SJCRH30 (cell line): ENCODE measurements around the gene AKAP6. TPM values are rescaled to one million over a fixed set of nuclear protein-coding genes. Genes with fewer than 3 reads are reported as not detected.
"Not testable (repeated sequence)": the region's sequence is repeated elsewhere in the genome, so short reads cannot be mapped to it uniquely, and the experiment has no call there.

Experiments used
- DNase-seq, 2 experiments: peaks; one replicate each; pipeline ENCODE4 v3.0.0-alpha.2; 2015 to 2020
- H3K27ac ChIP-seq: fragments of 250-450 bp; sonication (Bioruptor Pico); 2 replicates; pipeline ENCODE4 v1.5.1; 2020; ENCODE audit warnings: mild to moderate bottlenecking, moderate library complexity
- H3K27me3 ChIP-seq: fragments of 250-450 bp; sonication (Bioruptor Pico); 2 replicates; pipeline ENCODE4 v1.5.1; 2020; ENCODE audit warnings: mild to moderate bottlenecking, moderate library complexity
- H3K36me3 ChIP-seq: fragments of 250-450 bp; sonication (Bioruptor Pico); 2 replicates; pipeline ENCODE4 v1.5.1; 2020; ENCODE audit warnings: mild to moderate bottlenecking, moderate library complexity
- H3K4me1 ChIP-seq: fragments of 250-450 bp; sonication (Bioruptor Pico); 2 replicates; pipeline ENCODE4 v1.5.1; 2020; ENCODE audit warnings: mild to moderate bottlenecking, moderate library complexity
- H3K4me3 ChIP-seq: fragments of 250-450 bp; sonication (Bioruptor Pico); 2 replicates; pipeline ENCODE4 v1.5.1; 2020; ENCODE audit warnings: mild to moderate bottlenecking, moderate library complexity
- H3K9me3 ChIP-seq: fragments of 250-450 bp; sonication (Bioruptor Pico); replicated peaks from 2 replicates; pipeline ENCODE4 v1.5.1; 2020; ENCODE audit warnings: mild to moderate bottlenecking, moderate library complexity
- total RNA-seq: library from RNA; depleted of rRNA; stranded (reverse); fragments of >200 nt; shearing (Covaris generic); gene quantifications from 2 replicates; pipeline ENCODE4 v1.2.3, GENCODE V29; 2014

Gene AKAP6
- total RNA-seq, 1 experiment from 2014 or later: 14.6 TPM

GRCh38 chr14:32571995-32572866, 243.1 kb downstream of the AKAP6 start:
- Histone ChIP-seq H3K36me3 (no peaks in the 10 kb centered on the region), H3K4me3 (no peak overlapping the region), H3K4me1 (peaks cover 4% of the 10 kb centered on the region; the same call in 1 of the 2 replicates), H3K27ac (no peak overlapping the region), H3K9me3 (no peaks in the 10 kb centered on the region), H3K27me3 (no peaks in the 10 kb centered on the region)
- DNase-seq: no peak

GRCh38 chr14:32572867-32573150, 243.7 kb downstream of the AKAP6 start:
- Histone ChIP-seq H3K27me3 (no peaks in the 10 kb centered on the region), H3K27ac (no peak overlapping the region), H3K36me3 (no peaks in the 10 kb centered on the region), H3K4me1 (peaks cover 4% of the 10 kb centered on the region; the same call in 1 of the 2 replicates), H3K4me3 (no peak overlapping the region), H3K9me3 (no peaks in the 10 kb centered on the region)
- peak in 1 of 2 experiments; percentile 36 for DNase-seq

- no peak overlapping the region for H3K27ac ChIP-seq
- H3K4me1 ChIP-seq: peaks cover 4% of the 10 kb centered on the region; the same call in 1 of the 2 replicates
- no peaks in the 10 kb centered on the region for H3K36me3 ChIP-seq
- H3K27me3 ChIP-seq: no peaks in the 10 kb centered on the region
- DNase-seq: no peak
- H3K9me3 ChIP-seq: no peaks in the 10 kb centered on the region
- H3K4me3 ChIP-seq: no peak overlapping the region
These were observed 245.2 kb downstream of the AKAP6 start for GRCh38 chr14:32574269-32574668.

GRCh38 chr14:32576088-32576795, 247.1 kb downstream of the AKAP6 start:
- H3K4me3 ChIP-seq: no peak overlapping the region
- no peaks in the 10 kb centered on the region for H3K27me3 ChIP-seq
- H3K9me3 ChIP-seq: 0 out of 2 replicates have a peak, but pooled peaks cover 5% of the 10 kb centered on the region
- peak; percentile 26 to 86 for DNase-seq
- H3K27ac ChIP-seq: no peak overlapping the region
- peaks cover 4% of the 10 kb centered on the region; the same call in 1 of the 2 replicates for H3K4me1 ChIP-seq
- no peaks in the 10 kb centered on the region for H3K36me3 ChIP-seq

GRCh38 chr14:32576977-32577376, 247.9 kb downstream of the AKAP6 start:
- H3K4me3 ChIP-seq: no peak overlapping the region
- no peaks in the 10 kb centered on the region for H3K36me3 ChIP-seq
- DNase-seq: no peak
- H3K27ac ChIP-seq: no peak overlapping the region
- 0 out of 2 replicates have a peak, but pooled peaks cover 5% of the 10 kb centered on the region for H3K9me3 ChIP-seq
- no peaks in the 10 kb centered on the region for H3K27me3 ChIP-seq
- H3K4me1 ChIP-seq: peaks cover 4% of the 10 kb centered on the region; the same call in 1 of the 2 replicates

GRCh38 chr14:32578181-32578580, 249.1 kb downstream of the AKAP6 start:
- H3K27me3 ChIP-seq: no peaks in the 10 kb centered on the region
- H3K27ac ChIP-seq: no peak overlapping the region
- peaks cover 9% of the 10 kb centered on the region; the same call in 1 of the 2 replicates for H3K9me3 ChIP-seq
- H3K36me3 ChIP-seq: no peaks in the 10 kb centered on the region
- no peak overlapping the region for H3K4me3 ChIP-seq
- DNase-seq: no peak
- peaks cover 4% of the 10 kb centered on the region; the same call in 1 of the 2 replicates for H3K4me1 ChIP-seq

- DNase-seq, H3K9me3 ChIP-seq, H3K4me3 ChIP-seq: not testable (repeated sequence)
These were observed 254.3 kb downstream of the AKAP6 start for GRCh38 chr14:32583427-32583826.

GRCh38 chr14:32584079-32584478, 255.0 kb downstream of the AKAP6 start:
- no peaks in the 10 kb centered on the region for H3K27me3 ChIP-seq
- DNase-seq: no peak
- H3K36me3 ChIP-seq: no peaks in the 10 kb centered on the region
- H3K4me1 ChIP-seq: peaks cover 1% of the 10 kb centered on the region
- H3K4me3 ChIP-seq: no peak overlapping the region
- H3K9me3 ChIP-seq: peaks cover 9% of the 10 kb centered on the region; the same call in 1 of the 2 replicates
- H3K27ac ChIP-seq: no peak overlapping the region

More at GRCh38 chr14:32583427-32583826, 254.3 kb downstream of the AKAP6 start:
- not testable (repeated sequence) for H3K27ac ChIP-seq, H3K36me3 ChIP-seq, H3K27me3 ChIP-seq, H3K4me1 ChIP-seq

- Histone ChIP-seq H3K36me3 (no peaks in the 10 kb centered on the region), H3K4me1 (peaks cover 4% of the 10 kb centered on the region), H3K4me3 (no peak overlapping the region), H3K27ac (no peak overlapping the region), H3K27me3 (no peaks in the 10 kb centered on the region), H3K9me3 (peaks cover 5% of the 10 kb centered on the region; the same call in 1 of the 2 replicates)
- DNase-seq: no peak
These were observed 258.4 kb downstream of the AKAP6 start for GRCh38 chr14:32587461-32587860.

GRCh38 chr14:32588448-32589320, 259.6 kb downstream of the AKAP6 start:
- peak; percentile 72 to 84 for DNase-seq
- no peaks in the 10 kb centered on the region for H3K9me3 ChIP-seq
- H3K27me3 ChIP-seq: no peaks in the 10 kb centered on the region
- H3K36me3 ChIP-seq: no peaks in the 10 kb centered on the region
- H3K4me1 ChIP-seq: peaks cover 9% of the 10 kb centered on the region
- no peak overlapping the region for H3K4me3 ChIP-seq
- no peak overlapping the region for H3K27ac ChIP-seq

GRCh38 chr14:32590157-32590556, 261.1 kb downstream of the AKAP6 start:
- Histone ChIP-seq H3K36me3 (no peaks in the 10 kb centered on the region), H3K4me1 (peaks cover 10% of the 10 kb centered on the region), H3K27me3 (no peaks in the 10 kb centered on the region), H3K9me3 (no peaks in the 10 kb centered on the region), H3K4me3 (no peak overlapping the region), H3K27ac (no peak overlapping the region)
- no peak for DNase-seq

GRCh38 chr14:32593290-32593942, 264.3 kb downstream of the AKAP6 start:
- no peak overlapping the region for H3K4me3 ChIP-seq
- DNase-seq: no peak
- no peaks in the 10 kb centered on the region for H3K27me3 ChIP-seq
- peaks cover 10% of the 10 kb centered on the region for H3K4me1 ChIP-seq
- H3K9me3 ChIP-seq: no peaks in the 10 kb centered on the region
- H3K27ac ChIP-seq: no peak overlapping the region
- H3K36me3 ChIP-seq: no peaks in the 10 kb centered on the region

- DNase-seq: no peak
- no peaks in the 10 kb centered on the region for H3K27me3 ChIP-seq
- no peaks in the 10 kb centered on the region for H3K36me3 ChIP-seq
- H3K9me3 ChIP-seq: no peaks in the 10 kb centered on the region
- H3K4me1 ChIP-seq: peaks cover 6% of the 10 kb centered on the region
- no peak overlapping the region for H3K4me3 ChIP-seq
- no peak overlapping the region for H3K27ac ChIP-seq
These were observed 265.7 kb downstream of the AKAP6 start for GRCh38 chr14:32594766-32595165.

GRCh38 chr14:32595497-32595896, 266.4 kb downstream of the AKAP6 start:
- H3K36me3 ChIP-seq: no peaks in the 10 kb centered on the region
- no peak overlapping the region for H3K4me3 ChIP-seq
- H3K27me3 ChIP-seq: no peaks in the 10 kb centered on the region
- H3K27ac ChIP-seq: no peak overlapping the region
- no peaks in the 10 kb centered on the region for H3K9me3 ChIP-seq
- no peak for DNase-seq
- H3K4me1 ChIP-seq: peaks cover 6% of the 10 kb centered on the region
